Stimulated activated memory B cell treated with anti-CD40 and anti-IgM and Interleukin-4, amounts not matched to agents 10 μg/mL and 1 μg/mL and 100 μg/mL, for 72 hours (primary cell): ENCODE results near the gene FBXL4.
A peak's percentile ranks its signal among the peaks of the same experiment; 100 is the strongest.
"Not testable (repeated sequence)": the region's sequence is repeated elsewhere in the genome, so short reads cannot be mapped to it uniquely, and the experiment has no call there.

Experiments used
- ATAC-seq: fragments of 150-1000 bp; cut with Tn5 transposase; 2 replicates; pipeline ENCODE4 v1.10.0; 2021
- H3K27ac Mint-ChIP-seq: one replicate; pipeline ENCODE4 v1.8.0; 2022; ENCODE audit warnings: mild to moderate bottlenecking, mixed read lengths
- H3K27me3 Mint-ChIP-seq: one replicate; pipeline ENCODE4 v1.8.0; 2022; ENCODE audit warnings: mixed read lengths
- H3K36me3 Mint-ChIP-seq: one replicate; pipeline ENCODE4 v1.8.0; 2022; ENCODE audit warnings: mixed read lengths
- H3K4me1 Mint-ChIP-seq: one replicate; pipeline ENCODE4 v1.8.0; 2022; ENCODE audit warnings: mixed read lengths
- H3K4me3 Mint-ChIP-seq: one replicate; pipeline ENCODE4 v1.8.0; 2022; ENCODE audit warnings: mild to moderate bottlenecking, moderate library complexity, mixed read lengths
- H3K9me3 Mint-ChIP-seq: one replicate; pipeline ENCODE4 v1.8.0; 2022; ENCODE audit warnings: mixed read lengths

FBXL4 gene

DNA sequence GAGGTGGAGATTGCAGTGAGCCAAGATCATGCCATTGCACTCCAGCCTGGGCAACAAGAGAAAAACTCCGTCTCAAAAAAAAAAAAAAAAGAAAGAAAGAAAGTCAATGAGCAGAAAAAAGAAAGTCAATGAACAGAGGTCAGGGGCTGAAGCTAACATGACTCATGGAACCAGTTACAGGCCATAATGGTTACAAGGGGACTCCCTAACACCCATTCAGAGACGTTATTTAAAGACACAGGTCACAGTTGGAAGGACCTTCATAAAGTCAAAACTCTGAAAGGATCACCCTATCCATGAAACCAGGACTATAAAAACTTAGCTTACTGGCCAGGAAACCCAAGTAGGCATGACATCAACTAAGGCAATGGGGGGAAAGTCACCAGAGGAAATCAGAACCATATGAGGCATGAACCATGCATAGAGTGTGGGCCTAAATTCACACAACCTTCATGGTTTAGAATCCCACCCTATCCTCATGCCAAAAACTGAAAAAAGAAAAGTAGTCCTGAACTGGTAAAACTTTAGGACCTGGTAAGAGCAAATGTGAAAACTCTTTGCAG lies 18.2 kb downstream of the FBXL4 start:
- Mint-ChIP-seq H3K27me3 (no peaks in the 10 kb centered on the region), H3K4me1 (peaks cover 53% of the 10 kb centered on the region), H3K9me3 (no peaks in the 10 kb centered on the region), H3K27ac (no peak overlapping the region), H3K36me3 (peaks cover 46% of the 10 kb centered on the region), H3K4me3 (no peak overlapping the region)
- no peak for ATAC-seq

DNA sequence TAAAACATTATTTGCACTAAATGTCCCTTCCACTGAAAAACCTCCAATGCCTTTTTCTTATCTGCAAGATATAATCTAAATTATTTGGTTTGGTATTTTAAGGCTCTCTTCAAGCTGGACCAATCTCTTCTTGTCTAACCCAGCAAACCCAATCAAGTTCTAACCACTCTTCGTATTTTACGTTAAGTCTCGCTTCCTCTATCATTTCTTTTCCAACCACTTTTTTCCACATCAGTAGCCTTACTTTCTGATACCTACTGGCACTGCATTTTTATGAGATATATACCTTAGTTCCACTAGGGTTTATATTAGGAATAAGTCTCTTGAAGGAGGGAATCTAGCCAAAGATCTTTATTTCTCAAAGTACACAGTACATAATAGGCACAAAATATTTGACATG lies 19.1 kb downstream of the FBXL4 start:
- ATAC-seq: no peak
- Mint-ChIP-seq H3K27ac (peak overlapping the region; percentile 52), H3K4me1 (peaks cover 44% of the 10 kb centered on the region), H3K27me3 (no peaks in the 10 kb centered on the region), H3K9me3 (no peaks in the 10 kb centered on the region), H3K36me3 (peaks cover 37% of the 10 kb centered on the region), H3K4me3 (no peak overlapping the region)

DNA sequence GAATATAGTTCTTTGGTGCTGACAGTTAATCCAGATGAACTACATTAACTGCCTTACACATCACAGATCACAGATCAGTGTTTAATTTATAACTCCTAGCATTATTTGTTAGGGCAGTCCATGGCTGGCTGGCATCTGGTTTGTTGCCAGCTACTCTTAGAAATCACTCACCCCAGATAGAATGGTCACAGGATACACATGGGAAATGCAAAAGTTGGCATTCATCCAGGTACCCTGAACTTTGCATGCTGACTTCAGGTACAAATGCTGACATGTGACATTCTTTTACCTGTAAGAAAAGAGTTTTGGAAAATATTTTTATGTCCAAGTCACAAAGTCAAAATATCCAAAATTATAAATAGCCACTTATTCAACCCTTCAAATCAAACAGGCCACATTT lies 20.2 kb downstream of the FBXL4 start:
- Mint-ChIP-seq H3K27ac (no peak overlapping the region), H3K4me1 (peaks cover 39% of the 10 kb centered on the region), H3K9me3 (no peaks in the 10 kb centered on the region), H3K4me3 (no peak overlapping the region), H3K36me3 (peaks cover 41% of the 10 kb centered on the region), H3K27me3 (no peaks in the 10 kb centered on the region)
- no peak for ATAC-seq

DNA sequence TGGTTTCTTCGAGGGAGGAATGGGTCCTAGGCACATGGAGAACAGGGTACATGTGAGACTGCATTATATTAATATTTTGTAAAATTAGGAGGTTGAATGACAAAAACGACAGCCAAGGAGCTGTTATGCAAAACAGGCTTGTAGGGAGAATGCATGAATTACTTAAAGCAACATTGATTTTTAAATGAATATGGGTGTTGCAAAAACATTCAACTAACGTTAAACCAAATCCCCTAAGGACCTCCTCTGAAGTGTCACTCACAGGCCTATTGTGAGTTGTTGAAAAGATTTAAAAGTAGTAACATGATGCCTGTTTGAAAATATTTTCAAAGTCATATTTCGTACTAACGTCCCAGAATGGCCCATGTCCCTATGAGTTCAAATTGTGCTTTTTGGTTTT lies 21.9 kb downstream of the FBXL4 start:
- Mint-ChIP-seq H3K4me3 (no peak overlapping the region), H3K27me3 (no peaks in the 10 kb centered on the region), H3K27ac (no peak overlapping the region), H3K4me1 (peaks cover 32% of the 10 kb centered on the region), H3K9me3 (no peaks in the 10 kb centered on the region), H3K36me3 (peaks cover 41% of the 10 kb centered on the region)
- no peak for ATAC-seq

DNA sequence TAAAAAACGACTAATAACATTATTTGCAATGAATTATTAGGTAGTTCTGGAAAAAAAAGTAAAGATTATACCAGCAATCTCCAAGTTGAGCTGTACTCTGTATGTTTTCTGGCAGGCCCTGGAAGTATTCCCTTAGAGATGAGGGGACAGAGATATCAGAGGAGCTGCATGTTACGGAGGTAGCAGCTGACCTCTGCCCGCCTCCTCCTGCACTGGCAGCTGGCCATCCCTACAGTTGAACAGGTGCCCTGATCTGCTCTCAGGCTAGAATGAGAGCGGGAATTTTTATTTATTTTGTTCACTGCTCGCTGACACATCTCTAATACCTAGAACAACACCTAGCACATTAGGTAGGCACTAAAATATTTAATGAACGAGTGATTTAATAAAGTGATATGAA lies 23.1 kb downstream of the FBXL4 start:
- H3K4me3 Mint-ChIP-seq: no peak overlapping the region
- H3K27me3 Mint-ChIP-seq: no peaks in the 10 kb centered on the region
- no peak overlapping the region for H3K27ac Mint-ChIP-seq
- H3K36me3 Mint-ChIP-seq: peaks cover 36% of the 10 kb centered on the region
- no peaks in the 10 kb centered on the region for H3K9me3 Mint-ChIP-seq
- no peak for ATAC-seq
- H3K4me1 Mint-ChIP-seq: peaks cover 28% of the 10 kb centered on the region

DNA sequence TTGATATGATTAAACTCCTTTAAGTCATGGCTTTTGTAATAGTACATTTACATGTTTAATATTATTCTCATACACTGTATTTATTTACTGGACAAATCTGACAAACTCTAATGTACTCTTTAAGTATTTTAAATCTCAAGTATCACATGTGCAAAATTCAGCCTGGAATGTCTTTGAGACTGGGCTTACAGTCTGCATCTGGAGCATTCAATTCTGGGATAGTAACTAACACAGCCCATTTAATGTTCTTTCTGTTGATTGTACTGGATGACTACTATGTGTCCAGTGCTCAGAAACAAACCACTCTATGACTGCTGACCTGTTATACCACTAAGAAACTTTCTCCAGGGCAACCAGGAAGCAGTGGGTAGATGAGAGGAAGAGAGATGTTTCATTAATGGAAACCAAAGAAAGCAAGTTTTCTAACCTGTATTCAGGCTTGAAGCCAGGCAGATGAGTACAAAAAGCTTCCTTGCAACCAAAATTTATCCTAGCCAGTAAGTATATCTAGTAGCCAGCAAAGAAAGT lies 26.8 kb downstream of the FBXL4 start:
- Mint-ChIP-seq H3K4me1 (peaks cover 16% of the 10 kb centered on the region), H3K9me3 (no peaks in the 10 kb centered on the region), H3K36me3 (peaks cover 27% of the 10 kb centered on the region), H3K27me3 (no peaks in the 10 kb centered on the region), H3K27ac (no peak overlapping the region), H3K4me3 (no peak overlapping the region)
- no peak for ATAC-seq

DNA sequence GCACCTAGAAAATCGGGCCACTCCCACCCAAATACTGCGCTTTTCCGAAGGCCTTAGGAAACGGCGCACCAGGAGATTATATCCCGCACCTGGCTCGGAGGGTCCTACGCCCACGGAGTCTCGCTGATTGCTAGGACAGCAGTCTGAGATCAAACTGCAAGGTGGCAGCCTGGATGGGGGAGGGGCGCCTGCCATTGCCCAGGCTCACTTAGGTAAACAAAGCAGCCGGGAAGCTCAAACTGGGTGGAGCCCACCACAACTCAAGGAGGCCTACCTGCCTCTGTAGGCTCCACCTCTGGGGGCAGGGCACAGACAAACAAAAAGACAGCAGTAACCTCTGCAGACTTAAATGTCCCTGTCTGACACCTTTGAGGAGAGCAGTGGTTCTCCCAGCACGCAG lies 36.8 kb downstream of the FBXL4 start:
- H3K27ac Mint-ChIP-seq, H3K4me3 Mint-ChIP-seq, H3K27me3 Mint-ChIP-seq, ATAC-seq: not testable (repeated sequence)
- Mint-ChIP-seq H3K36me3 (peaks cover 74% of the 10 kb centered on the region), H3K4me1 (peaks cover 11% of the 10 kb centered on the region), H3K9me3 (peaks cover 13% of the 10 kb centered on the region)

DNA sequence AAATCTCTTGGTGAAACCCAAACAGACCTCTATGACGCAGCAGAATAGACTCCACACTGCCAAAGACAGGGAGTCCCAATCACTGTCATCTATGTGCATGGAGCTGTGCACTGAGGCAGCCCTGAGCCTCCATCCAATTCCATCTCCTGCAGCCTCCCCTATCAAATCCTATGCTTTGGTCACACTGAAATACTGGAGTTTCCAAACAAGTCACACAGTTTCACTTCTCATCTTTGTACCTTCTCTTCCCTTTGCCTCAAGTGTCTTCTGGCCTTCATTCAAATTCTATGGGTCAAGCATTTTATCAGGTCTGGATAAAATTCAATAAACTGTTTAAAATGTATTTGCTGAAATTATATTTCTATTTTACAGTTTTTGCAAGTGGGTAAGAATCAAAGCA lies 38.5 kb downstream of the FBXL4 start:
- H3K4me3 Mint-ChIP-seq: no peak overlapping the region
- H3K27me3 Mint-ChIP-seq: no peaks in the 10 kb centered on the region
- no peak for ATAC-seq
- H3K9me3 Mint-ChIP-seq: peaks cover 13% of the 10 kb centered on the region
- H3K4me1 Mint-ChIP-seq: peaks cover 11% of the 10 kb centered on the region
- H3K27ac Mint-ChIP-seq: no peak overlapping the region
- H3K36me3 Mint-ChIP-seq: peaks cover 82% of the 10 kb centered on the region

DNA sequence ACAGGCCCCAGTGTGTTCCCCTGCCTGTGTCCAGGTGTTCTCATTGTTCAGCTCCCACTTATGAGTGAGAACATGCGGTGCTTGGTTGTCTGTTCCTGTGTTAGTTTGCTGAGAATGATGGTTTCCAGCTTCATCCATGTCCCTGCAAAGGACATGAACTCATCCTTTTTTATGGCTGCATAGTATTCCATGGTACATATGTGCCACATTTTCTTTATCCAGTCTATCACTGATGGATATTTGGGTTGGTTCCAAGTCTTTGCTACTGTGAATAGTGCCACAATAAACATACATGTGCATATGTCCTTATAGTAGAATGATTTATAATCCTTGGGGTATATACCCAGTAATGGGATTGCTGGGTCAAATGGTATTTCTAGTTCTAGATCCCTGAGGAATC lies 41.4 kb downstream of the FBXL4 start:
- peaks cover 73% of the 10 kb centered on the region for H3K36me3 Mint-ChIP-seq
- not testable (repeated sequence) for H3K4me3 Mint-ChIP-seq, H3K27ac Mint-ChIP-seq, H3K9me3 Mint-ChIP-seq, H3K27me3 Mint-ChIP-seq, ATAC-seq
- peaks cover 11% of the 10 kb centered on the region for H3K4me1 Mint-ChIP-seq

DNA sequence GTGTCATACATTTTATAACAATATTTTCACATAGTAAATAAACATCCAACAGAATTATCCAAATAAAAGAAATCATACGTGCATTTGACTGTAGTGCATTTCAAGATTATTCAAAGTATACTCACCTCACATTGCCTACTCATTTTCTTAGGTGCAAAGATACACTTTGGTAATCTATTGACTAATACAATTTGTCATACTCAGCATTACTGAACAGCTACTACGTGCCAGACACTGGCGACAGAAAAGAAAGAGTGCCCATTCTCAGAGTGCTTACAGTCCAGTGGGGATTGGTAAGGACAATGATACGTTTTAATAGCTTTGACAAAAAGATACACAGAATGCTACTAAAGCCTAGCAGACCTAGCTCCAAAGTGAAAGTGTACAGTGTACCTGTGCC lies 42.0 kb downstream of the FBXL4 start:
- Mint-ChIP-seq H3K4me1 (peaks cover 11% of the 10 kb centered on the region), H3K9me3 (peaks cover under 1% of the 10 kb centered on the region), H3K4me3 (no peak overlapping the region), H3K27me3 (no peaks in the 10 kb centered on the region), H3K36me3 (peaks cover 74% of the 10 kb centered on the region), H3K27ac (no peak overlapping the region)
- ATAC-seq: no peak

DNA sequence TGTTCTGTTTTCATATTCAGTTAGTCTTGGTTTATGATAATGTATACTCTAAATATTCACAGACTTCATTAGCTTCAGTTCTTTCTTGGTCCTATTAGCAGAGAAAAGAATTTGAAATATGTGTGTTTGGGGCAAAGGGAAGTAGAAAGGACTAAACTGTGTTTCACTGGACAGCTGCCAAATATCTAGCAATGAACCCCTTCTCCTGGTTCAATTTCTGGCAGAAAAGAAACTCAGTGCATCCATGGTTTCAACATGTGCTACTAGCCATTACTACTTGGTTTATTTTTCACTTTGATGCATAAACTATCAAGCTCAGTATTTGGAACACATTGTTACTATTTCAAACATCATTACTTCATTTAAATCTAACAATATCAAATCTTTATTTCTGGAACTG lies 43.6 kb downstream of the FBXL4 start:
- H3K27ac Mint-ChIP-seq: no peak overlapping the region
- peaks cover 6% of the 10 kb centered on the region for H3K4me1 Mint-ChIP-seq
- no peak for ATAC-seq
- H3K9me3 Mint-ChIP-seq: peaks cover 2% of the 10 kb centered on the region
- no peaks in the 10 kb centered on the region for H3K27me3 Mint-ChIP-seq
- H3K36me3 Mint-ChIP-seq: peaks cover 76% of the 10 kb centered on the region
- H3K4me3 Mint-ChIP-seq: no peak overlapping the region

DNA sequence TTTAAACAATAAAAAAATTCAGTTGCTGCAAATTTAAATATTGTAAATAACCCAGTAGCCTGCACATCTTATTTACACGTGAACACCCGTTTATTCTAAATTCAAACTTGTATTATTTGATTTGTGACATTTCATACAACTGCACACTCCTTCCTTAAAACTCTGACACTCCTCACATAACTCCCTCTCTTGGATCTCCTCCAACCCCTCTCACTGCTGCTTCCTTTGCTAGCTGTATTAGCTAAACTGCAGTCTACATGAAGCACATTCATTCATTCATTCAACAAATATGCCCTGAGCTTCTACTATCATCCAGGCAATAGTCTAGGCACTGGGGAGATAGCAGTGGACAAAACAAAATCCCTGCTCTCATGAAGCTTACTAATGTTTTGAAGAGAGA lies 47.0 kb downstream of the FBXL4 start:
- Mint-ChIP-seq H3K4me1 (peaks cover 13% of the 10 kb centered on the region), H3K36me3 (peaks cover 68% of the 10 kb centered on the region), H3K27ac (no peak overlapping the region), H3K27me3 (no peaks in the 10 kb centered on the region), H3K9me3 (peaks cover 2% of the 10 kb centered on the region), H3K4me3 (no peak overlapping the region)
- no peak for ATAC-seq

DNA sequence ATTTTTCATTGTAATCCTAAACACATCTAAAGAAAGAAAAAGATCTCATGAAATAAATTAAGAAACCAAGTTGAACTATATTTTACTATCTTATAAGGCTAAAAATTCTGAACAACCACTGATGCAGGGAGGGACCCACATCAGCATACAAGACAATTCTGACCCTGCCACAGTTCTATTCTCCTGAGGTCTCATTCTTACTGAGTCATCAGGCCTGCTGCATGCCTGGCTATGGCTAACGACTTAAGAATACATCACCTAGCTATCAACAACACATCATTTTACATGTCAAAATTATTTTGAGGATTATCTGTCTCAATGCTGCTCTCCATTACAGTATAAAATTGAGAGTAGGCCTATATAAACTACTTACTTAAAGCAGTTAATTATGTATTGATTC lies 52.9 kb downstream of the FBXL4 start:
- Mint-ChIP-seq H3K4me3 (no peak overlapping the region), H3K4me1 (peaks cover 13% of the 10 kb centered on the region), H3K36me3 (peaks cover 50% of the 10 kb centered on the region), H3K27me3 (no peaks in the 10 kb centered on the region), H3K9me3 (no peaks in the 10 kb centered on the region), H3K27ac (no peak overlapping the region)
- ATAC-seq: no peak

DNA sequence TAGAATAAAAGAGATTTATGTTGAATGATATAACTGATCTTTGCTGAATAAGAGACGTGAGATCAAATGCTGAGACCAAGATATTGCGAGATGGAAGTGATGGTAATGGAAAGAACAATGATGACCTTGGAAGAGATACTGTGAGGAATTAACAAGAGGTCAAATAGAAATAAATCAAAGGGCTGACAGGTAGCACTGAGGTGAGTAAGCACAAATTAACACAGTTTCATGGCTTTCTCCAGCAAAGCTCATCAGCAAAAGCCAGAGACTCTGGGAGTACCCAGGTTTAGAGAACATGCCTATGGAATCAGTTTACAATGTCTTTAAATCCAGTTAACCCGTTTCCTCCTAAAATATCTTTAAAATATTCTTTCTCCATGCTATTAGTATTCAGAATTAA lies 60.1 kb downstream of the FBXL4 start:
- no peak for ATAC-seq
- Mint-ChIP-seq H3K9me3 (no peaks in the 10 kb centered on the region), H3K36me3 (peaks cover 58% of the 10 kb centered on the region), H3K4me1 (no peaks in the 10 kb centered on the region), H3K27ac (no peak overlapping the region), H3K27me3 (no peaks in the 10 kb centered on the region), H3K4me3 (no peak overlapping the region)

DNA sequence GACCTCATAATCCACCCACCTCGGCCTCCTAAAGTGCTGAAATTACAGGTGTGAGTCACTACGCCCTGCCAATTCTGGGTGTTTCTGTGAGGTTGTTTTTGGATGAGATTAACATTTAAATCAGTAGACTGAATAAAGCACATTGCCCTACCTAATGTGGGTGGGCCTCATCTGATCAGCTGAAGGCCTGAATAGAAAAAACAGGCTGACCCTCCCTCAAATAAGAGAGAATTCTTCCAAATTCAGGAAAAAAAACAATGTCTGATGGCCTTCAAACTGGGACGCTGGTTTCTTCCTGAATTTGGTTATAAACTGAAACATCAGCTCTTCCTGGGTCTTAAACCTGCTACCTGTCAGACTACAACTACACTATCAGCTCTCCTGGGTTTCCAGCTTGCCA lies 62.4 kb downstream of the FBXL4 start:
- Mint-ChIP-seq H3K27ac (no peak overlapping the region), H3K4me1 (no peaks in the 10 kb centered on the region), H3K36me3 (peaks cover 56% of the 10 kb centered on the region)

DNA sequence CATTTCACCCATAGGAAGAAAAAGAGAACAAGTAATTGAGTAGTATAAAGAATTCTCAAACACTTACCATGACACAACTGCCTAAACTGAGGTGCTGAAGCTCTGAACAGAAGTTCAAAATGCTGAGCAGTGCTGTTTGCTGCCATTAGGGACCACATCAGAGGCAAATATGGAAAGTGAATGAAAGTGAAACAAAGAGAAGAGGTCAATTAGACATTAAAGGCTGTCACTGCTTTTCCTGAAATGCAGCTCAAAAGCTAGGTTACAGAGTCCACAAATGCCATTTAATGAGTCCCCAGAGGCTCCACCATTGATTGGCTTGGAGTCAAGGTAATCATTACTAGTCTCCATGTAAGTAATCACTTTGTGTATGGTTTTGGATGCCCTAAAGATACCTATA lies 67.3 kb downstream of the FBXL4 start:
- H3K9me3 Mint-ChIP-seq: no peaks in the 10 kb centered on the region
- no peak overlapping the region for H3K4me3 Mint-ChIP-seq
- peaks cover 45% of the 10 kb centered on the region for H3K36me3 Mint-ChIP-seq
- no peak for ATAC-seq
- no peak overlapping the region for H3K27ac Mint-ChIP-seq
- H3K27me3 Mint-ChIP-seq: no peaks in the 10 kb centered on the region
- H3K4me1 Mint-ChIP-seq: no peaks in the 10 kb centered on the region

More for the DNA sequence above, 62.4 kb downstream of the FBXL4 start:
- Mint-ChIP-seq H3K27me3 (no peaks in the 10 kb centered on the region), H3K4me3 (no peak overlapping the region), H3K9me3 (no peaks in the 10 kb centered on the region)
- ATAC-seq: no peak

DNA sequence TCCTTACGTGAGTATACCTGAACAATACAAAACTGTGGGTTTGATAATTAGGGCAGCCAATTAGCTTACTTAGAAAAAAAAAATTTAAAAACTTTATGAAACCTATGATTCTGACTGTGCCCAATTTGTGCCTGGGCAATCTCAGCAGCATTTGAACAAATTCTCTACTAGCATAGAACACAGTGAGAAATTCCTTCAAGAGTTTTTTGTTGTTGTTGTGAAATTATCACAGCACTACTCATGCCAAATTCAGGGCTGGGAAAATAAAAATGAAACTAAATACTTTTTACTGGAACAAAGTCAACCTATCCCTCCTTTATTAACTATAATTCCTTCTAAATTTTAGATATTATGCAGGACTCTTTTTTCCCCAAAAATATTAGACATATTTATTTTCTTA lies 70.5 kb downstream of the FBXL4 start:
- no peak for ATAC-seq
- Mint-ChIP-seq H3K36me3 (peaks cover 44% of the 10 kb centered on the region), H3K4me3 (no peak overlapping the region), H3K27me3 (no peaks in the 10 kb centered on the region), H3K9me3 (no peaks in the 10 kb centered on the region), H3K27ac (no peak overlapping the region), H3K4me1 (no peaks in the 10 kb centered on the region)
